T-helper 1 cell treated with Interleukin-12 subunit alpha and Interleukin-12 subunit beta and Interleukin-4 antibody, amounts not matched to agents 30 μg/mL and 1 μg/mL, for 36 hours (primary cell): ENCODE results near the gene AHNAK2.
A peak's percentile ranks its signal among the peaks of the same experiment; 100 is the strongest.

Source experiments
- H3K27ac Mint-ChIP-seq: one replicate; pipeline ENCODE4 v1.8.0; 2021; ENCODE audit warnings: mild to moderate bottlenecking, mixed read lengths
- H3K27me3 Mint-ChIP-seq: one replicate; pipeline ENCODE4 v1.8.0; 2021; ENCODE audit warnings: low read depth, mixed read lengths
- H3K36me3 Mint-ChIP-seq: one replicate; pipeline ENCODE4 v1.8.0; 2021; ENCODE audit warnings: low read depth, mixed read lengths
- H3K4me1 Mint-ChIP-seq: one replicate; pipeline ENCODE4 v1.8.0; 2021; ENCODE audit warnings: low read depth, mixed read lengths
- H3K4me3 Mint-ChIP-seq: one replicate; pipeline ENCODE4 v1.8.0; 2021; ENCODE audit warnings: mild to moderate bottlenecking, moderate library complexity, mixed read lengths
- H3K9me3 Mint-ChIP-seq: one replicate; pipeline ENCODE4 v1.8.0; 2021; ENCODE audit warnings: mixed read lengths

AHNAK2 gene

DNA sequence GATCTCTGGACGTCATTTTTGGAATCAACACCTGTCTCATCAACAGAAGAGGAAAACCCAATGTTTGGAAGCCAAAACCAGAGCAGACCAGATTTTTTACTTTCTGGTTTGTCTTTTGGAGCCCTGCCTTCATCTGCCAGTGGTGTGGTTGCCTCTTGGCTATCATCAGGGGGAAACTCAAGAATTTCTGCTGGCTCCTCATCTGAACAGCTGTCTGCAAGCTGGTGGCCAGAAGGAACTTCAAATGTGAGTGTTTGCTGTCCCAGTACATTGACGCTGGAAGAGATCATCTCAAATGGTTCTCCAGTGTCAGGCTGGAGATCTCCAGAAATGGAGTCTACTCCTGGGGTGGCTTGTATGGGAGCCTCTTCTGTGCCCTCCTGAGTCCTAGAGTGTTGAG is 39.7 kb downstream of the AHNAK2 start:
- no peak overlapping the region for H3K27ac Mint-ChIP-seq
- no peaks in the 10 kb centered on the region for H3K36me3 Mint-ChIP-seq
- H3K4me1 Mint-ChIP-seq: peaks cover 2% of the 10 kb centered on the region
- H3K4me3 Mint-ChIP-seq: no peak overlapping the region
- H3K9me3 Mint-ChIP-seq: no peaks in the 10 kb centered on the region
- peaks cover 21% of the 10 kb centered on the region for H3K27me3 Mint-ChIP-seq

DNA sequence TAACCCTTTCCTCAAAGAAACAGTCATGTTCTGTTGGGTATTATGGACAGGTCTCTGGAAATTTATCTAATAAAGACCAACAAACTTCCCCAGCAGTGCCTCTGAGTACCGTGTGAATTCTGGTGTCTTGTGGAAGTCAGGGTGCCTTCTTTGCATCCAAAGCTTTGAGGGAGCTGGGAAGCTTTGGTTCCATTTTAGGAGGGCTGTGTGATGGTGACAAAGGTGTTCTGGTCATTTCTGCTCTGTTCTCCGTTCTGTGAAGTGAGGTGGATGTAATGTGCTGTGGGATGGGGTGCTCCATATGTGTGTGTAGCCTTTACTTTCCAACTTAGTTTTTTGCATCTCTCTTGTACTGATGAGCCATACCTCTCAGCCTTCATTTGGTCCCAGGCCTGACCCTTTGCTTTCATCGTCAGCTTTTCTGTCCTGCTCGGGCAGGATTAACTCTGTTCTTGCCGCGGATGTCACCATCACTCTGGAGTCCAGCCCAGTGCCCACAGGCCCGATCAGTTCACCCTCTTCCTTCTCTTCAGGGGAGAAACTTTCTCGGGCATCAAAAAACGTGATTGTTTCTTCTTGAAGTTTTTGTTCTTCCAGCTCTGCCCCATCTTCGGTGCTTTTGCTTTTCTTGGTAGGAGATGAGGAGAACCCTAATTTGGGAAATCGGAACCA is 40.3 kb downstream of the AHNAK2 start:
- no peaks in the 10 kb centered on the region for H3K36me3 Mint-ChIP-seq
- no peaks in the 10 kb centered on the region for H3K9me3 Mint-ChIP-seq
- no peak overlapping the region for H3K4me3 Mint-ChIP-seq
- H3K27ac Mint-ChIP-seq: no peak overlapping the region
- H3K4me1 Mint-ChIP-seq: peaks cover 2% of the 10 kb centered on the region
- H3K27me3 Mint-ChIP-seq: peaks cover 21% of the 10 kb centered on the region

DNA sequence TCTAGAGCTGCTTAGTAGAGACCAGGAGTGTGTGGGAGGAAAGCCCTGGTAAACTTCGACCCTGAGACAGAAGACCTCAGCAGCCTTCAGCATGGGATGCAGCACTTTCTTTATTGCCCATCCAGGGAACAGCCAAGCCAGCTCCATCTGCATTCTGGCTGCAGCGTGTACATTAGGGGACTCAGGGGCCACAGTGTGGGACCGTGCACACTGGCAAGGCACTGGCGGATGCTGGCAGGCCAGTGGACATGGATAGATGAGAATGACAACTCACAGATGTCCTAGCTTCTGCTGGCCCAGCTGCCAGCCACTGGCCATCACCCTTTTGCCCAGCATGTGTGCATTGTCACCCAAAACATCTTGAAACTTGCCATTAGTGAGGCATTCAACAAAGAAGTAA is 41.0 kb downstream of the AHNAK2 start:
- no peaks in the 10 kb centered on the region for H3K9me3 Mint-ChIP-seq
- H3K27me3 Mint-ChIP-seq: peaks cover 21% of the 10 kb centered on the region
- H3K27ac Mint-ChIP-seq: no peak overlapping the region
- no peak overlapping the region for H3K4me3 Mint-ChIP-seq
- H3K4me1 Mint-ChIP-seq: peaks cover 2% of the 10 kb centered on the region
- H3K36me3 Mint-ChIP-seq: no peaks in the 10 kb centered on the region

DNA sequence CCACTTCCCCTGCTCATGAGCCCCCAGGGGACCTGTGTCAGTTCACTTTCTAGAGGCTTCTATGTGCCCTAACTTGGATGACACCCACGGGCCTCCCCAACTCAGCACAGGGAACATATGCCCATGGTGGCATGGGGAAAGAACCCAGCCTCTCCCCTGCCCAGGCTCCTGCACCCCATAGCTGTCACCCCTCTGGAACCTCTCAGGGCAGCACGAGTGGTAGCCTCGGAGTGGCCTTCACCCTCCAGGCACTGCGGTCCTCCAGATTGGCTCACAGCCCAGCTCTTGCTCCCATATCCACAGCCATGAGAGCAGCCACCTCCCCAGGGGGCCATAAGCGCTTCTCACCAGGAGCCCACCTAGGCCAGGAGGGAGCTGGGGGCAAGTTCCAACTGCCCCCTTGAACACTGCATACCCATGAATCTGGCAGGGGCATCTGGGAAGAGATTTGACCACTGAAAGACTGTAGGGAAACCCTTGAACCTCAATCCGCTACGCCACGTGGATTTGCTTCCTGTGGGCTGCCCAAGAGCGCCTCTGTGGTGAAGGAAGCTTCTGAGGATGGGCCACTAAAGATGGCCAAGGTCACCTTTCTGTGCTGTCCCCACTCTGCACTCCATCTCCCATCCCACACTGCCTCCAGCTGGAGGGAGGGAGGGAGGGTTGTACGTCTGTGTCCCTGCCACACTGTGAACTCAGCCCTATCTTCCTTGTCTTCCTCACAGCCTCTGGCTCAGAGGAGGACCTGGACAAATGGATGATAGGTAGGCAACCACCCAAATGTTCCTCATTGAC is 41.6 kb downstream of the AHNAK2 start:
- Mint-ChIP-seq H3K4me1 (peaks cover 2% of the 10 kb centered on the region), H3K9me3 (no peaks in the 10 kb centered on the region), H3K27ac (no peak overlapping the region), H3K4me3 (no peak overlapping the region), H3K36me3 (no peaks in the 10 kb centered on the region), H3K27me3 (peaks cover 21% of the 10 kb centered on the region)

DNA sequence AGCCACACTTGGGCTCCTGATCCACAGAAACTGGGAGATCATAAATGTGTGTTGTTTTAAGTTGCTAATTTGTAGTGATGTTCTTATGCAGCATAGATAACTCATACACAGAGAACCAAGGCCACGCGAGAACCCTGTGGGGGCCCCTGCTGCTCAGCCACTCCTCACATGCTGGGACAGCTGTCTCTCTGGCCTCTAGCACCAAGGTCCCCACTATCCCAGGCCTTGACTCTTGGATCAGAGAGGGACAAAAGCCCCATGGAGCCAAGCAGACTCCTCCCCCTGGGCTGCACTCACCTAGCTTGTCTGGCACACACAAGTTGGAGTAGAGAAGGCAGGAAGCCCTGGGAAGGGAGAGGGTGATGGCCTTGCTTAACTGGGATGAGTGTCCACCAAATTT is 42.2 kb downstream of the AHNAK2 start:
- no peaks in the 10 kb centered on the region for H3K9me3 Mint-ChIP-seq
- H3K36me3 Mint-ChIP-seq: no peaks in the 10 kb centered on the region
- H3K27ac Mint-ChIP-seq: no peak overlapping the region
- H3K4me3 Mint-ChIP-seq: no peak overlapping the region
- peaks cover 2% of the 10 kb centered on the region for H3K4me1 Mint-ChIP-seq
- peaks cover 21% of the 10 kb centered on the region for H3K27me3 Mint-ChIP-seq

DNA sequence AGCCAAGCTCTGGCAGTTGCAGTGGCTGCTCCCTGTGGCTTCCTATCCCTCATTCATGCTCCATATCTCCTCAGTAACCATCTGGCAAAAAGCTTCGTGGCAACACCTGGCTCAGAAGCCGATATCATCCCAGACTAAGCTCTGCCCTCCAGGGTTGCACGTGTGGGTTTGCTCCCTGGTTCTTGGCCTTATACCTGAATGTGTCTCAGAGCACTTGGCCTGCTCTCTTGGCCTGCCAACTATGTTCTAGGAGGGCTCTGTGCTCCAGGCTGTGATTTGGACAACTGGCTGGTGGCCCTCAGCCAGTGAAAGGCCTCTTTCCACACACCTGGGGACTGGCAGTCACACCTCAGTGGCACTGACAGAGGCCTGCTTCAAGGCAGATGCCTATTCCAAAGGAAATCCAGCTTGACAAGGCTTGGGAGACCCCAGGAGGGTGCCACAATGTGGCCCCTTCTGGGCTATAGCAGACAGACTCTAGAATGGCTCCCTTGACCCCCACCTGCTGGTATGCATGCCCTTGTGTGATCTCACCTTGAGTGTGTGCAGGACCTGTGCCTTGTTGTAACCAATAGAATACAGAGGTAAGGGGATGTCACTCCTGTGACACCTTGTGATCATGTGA is 43.0 kb downstream of the AHNAK2 start:
- Mint-ChIP-seq H3K36me3 (no peaks in the 10 kb centered on the region), H3K27ac (no peak overlapping the region), H3K4me3 (peak overlapping the region; percentile 81), H3K4me1 (peaks cover 2% of the 10 kb centered on the region), H3K27me3 (peaks cover 21% of the 10 kb centered on the region), H3K9me3 (no peaks in the 10 kb centered on the region)

DNA sequence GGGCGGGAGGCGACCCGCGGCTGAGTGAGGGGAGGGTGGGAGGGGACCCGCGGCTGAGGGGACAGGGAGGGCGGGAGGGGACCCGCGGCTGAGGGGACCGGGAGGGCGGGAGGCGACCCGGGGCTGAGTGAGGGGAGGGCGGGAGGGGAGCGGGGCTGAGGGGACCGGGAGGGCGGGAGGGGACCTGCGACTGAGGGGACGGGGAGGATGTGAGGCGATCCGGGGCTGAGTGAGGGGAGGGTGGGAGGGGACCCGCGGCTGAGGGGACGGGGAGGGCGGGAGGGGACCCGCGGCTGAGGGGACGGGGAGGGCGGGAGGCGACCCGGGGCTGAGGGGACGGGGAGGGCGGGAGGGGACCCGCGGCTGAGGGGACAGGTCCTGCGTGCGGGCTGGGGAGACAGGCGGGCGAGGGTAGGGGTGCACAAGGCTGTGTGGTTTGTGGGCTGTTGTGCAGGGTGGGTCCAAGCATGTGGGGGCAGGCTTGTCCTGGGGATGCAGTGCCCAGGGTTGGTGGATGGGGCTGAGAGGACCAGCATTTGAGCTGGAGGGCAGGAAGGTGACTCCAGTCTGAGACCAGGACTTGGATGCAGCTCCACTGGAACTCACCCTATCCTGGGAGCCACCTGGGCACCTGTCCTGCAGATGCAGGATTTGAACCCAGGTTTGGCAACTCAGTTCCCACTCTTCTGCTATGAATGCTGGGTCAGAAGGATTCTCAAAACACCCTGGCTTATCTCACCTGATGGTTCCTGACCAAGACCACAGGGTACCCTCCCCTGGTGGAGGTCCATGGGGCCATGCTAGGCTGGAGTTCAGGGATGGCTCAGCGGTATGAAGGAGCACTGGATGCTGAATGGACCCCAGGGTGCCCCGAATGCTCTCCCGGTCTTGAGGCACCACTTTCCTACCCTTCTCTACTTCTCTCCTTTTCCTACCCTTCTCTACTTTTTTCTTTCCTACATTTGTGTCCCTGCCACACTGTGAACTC is 44.1 kb downstream of the AHNAK2 start:
- Mint-ChIP-seq H3K4me1 (peaks cover 2% of the 10 kb centered on the region), H3K36me3 (no peaks in the 10 kb centered on the region), H3K27me3 (peaks cover 21% of the 10 kb centered on the region), H3K4me3 (peak overlapping the region; percentile 81), H3K27ac (peak overlapping the region; percentile 64), H3K9me3 (no peaks in the 10 kb centered on the region)

DNA sequence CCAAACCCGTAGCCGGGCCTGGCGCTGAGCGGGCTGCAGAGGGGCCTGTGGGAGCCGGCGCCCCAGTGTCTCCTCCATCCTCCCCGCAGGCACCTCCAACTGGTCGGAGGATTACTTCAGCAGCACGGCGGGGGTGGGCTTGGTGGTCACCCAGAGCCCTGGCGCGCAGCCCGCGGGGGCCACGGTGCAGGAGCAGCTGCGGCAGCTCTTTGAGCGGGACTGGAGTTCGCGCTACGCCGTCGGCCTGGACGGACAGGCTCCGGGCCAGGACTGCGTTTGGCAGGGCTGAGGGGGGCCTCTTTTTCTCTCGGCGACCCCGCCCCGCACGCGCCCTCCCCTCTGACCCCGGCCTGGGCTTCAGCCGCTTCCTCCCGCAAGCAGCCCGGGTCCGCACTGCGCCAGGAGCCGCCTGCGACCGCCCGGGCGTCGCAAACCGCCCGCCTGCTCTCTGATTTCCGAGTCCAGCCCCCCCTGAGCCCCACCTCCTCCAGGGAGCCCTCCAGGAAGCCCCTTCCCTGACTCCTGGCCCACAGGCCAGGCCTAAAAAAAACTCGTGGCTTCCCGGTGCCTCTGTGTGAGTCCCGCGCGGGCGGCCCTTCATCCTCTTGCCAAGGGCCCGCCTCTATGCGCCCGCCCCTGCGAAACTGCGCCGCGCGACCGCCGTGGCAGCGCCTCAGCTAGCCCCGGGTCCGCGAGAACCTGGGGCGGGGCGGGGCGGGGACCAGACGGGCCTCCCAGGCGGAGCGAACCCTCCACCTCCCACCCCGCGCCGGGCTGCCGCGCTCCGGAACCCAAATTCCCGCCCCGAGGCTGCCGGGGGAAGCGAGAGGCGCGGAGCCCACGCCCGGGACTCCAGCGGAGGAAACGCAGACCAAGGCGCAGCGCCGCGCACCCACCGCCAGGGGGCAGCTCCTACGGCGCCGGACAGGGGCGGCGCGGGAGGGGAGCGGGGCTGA is 45.2 kb downstream of the AHNAK2 start:
- Mint-ChIP-seq H3K27ac (no peak overlapping the region), H3K4me1 (peaks cover 2% of the 10 kb centered on the region), H3K36me3 (no peaks in the 10 kb centered on the region), H3K27me3 (peaks cover 17% of the 10 kb centered on the region), H3K4me3 (peak overlapping the region; percentile 57), H3K9me3 (no peaks in the 10 kb centered on the region)

DNA sequence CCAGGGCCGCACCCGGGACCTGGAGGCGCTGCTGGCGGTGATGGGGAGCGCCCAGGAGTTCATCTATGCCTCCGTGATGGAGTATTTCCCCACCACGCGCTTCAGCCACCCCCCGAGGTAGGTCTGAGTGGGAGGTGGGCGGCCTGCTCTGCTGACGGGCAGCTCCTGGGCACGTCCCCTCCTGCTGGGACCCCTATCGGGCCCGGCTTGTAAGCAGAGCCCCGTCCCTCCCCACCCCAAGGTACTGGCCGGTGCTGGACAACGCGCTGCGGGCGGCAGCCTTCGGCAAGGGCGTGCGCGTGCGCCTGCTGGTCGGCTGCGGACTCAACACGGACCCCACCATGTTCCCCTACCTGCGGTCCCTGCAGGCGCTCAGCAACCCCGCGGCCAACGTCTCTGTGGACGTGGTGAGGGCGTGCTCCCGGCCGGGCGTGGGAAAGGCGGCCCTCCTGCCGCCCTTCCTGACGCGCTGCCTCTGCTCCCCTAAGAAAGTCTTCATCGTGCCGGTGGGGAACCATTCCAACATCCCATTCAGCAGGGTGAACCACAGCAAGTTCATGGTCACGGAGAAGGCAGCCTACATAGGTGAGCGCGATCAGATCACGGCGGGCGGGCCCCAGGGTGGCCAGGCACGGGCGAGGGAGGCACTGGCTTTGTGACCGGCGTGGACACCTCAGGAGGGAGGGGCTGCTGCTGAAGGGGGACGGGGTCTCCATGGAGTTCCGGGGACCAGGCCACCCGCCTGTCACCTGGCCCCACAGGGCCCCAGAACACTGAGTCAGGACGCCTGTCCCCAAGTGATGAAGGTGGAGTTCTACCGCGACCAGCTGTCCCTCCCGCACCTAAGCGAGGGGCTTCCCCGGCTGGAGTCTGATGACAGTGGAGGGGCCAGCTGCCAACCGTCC is 46.2 kb downstream of the AHNAK2 start:
- H3K36me3 Mint-ChIP-seq: no peaks in the 10 kb centered on the region
- H3K4me1 Mint-ChIP-seq: peaks cover 2% of the 10 kb centered on the region
- H3K27me3 Mint-ChIP-seq: peaks cover 13% of the 10 kb centered on the region
- H3K9me3 Mint-ChIP-seq: no peaks in the 10 kb centered on the region
- H3K4me3 Mint-ChIP-seq: peak overlapping the region; percentile 25
- no peak overlapping the region for H3K27ac Mint-ChIP-seq

DNA sequence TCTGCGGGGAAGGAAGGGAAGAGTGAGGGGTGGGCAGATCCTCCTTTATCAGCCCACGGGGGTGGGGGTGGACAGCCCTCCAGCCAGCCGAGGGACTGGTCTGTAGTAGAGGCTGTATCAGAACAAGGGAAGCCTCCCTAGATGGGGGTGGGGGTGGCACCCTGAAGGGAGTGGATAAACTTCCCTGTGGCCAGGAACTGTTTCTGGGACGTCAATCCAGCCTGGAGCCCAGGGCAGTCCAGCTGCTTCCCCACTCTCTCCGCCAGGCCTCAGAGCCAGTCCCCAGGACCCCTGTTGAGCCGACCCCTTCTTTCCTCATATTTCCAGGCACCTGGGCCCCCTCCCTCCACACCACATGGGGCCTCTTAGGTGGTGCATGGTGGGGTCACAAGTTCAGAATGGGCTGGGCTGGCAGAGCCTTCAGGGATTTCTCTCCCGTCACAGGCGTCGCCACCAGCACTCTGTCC is 46.8 kb downstream of the AHNAK2 start:
- no peaks in the 10 kb centered on the region for H3K36me3 Mint-ChIP-seq
- peaks cover 13% of the 10 kb centered on the region for H3K27me3 Mint-ChIP-seq
- peaks cover 2% of the 10 kb centered on the region for H3K4me1 Mint-ChIP-seq
- no peaks in the 10 kb centered on the region for H3K9me3 Mint-ChIP-seq
- no peak overlapping the region for H3K27ac Mint-ChIP-seq
- H3K4me3 Mint-ChIP-seq: no peak overlapping the region

DNA sequence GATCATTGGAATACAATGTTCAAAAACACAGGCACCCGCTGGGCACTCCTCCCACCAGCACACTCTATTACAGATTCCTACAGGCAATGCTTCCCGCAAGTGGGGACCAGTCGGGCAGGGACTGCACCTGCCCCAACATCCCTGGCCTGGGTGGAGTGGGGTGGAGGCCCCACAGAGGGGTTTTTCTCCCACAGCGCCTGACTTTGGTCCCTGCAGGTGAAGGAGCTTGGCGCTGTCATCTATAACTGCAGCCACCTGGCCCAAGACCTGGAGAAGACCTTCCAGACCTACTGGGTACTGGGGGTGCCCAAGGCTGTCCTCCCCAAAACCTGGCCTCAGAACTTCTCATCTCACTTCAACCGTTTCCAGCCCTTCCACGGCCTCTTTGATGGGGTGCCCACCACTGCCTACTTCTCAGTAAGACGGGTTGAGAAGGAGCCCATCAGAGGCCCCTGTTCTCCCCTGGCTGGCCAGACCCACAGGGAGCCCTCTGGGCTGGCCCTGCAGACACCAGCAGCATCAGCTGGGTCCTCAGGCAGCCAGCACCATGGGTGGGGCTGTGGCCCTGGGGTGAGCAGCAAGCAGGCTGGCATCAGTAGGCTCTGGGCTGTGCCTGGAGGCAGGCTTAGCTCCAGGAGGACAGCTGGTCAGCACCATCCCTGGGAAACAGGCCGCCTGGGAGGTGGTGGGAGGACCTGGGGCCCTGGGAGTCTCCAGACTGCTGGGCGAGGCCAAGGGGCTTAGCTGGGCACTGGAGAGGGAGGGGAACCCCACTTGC is 47.5 kb downstream of the AHNAK2 start:
- no peak overlapping the region for H3K27ac Mint-ChIP-seq
- H3K9me3 Mint-ChIP-seq: no peaks in the 10 kb centered on the region
- H3K4me1 Mint-ChIP-seq: peaks cover 2% of the 10 kb centered on the region
- no peaks in the 10 kb centered on the region for H3K36me3 Mint-ChIP-seq
- H3K4me3 Mint-ChIP-seq: no peak overlapping the region
- H3K27me3 Mint-ChIP-seq: peaks cover 12% of the 10 kb centered on the region
